Rectal smooth muscle tissue (tissue), 1 donor: Measurements from ENCODE around the gene RBM42.
"Not testable (repeated sequence)": the region's sequence is repeated elsewhere in the genome, so short reads cannot be mapped to it uniquely, and the experiment has no call there.

Experiments
- H3K27ac ChIP-seq: one replicate; pipeline ENCODE4 v1.7.0; 2013; ENCODE audit warnings: low read depth, low read length, inconsistent platforms
- H3K27me3 ChIP-seq: one replicate; pipeline ENCODE4 v1.7.0; 2013; ENCODE audit warnings: low read length; ENCODE audit not compliant: control insufficient read depth, insufficient read depth
- H3K36me3 ChIP-seq: one replicate; pipeline ENCODE4 v1.7.0; 2013; ENCODE audit warnings: low read length; ENCODE audit not compliant: control insufficient read depth, insufficient read depth
- H3K4me1 ChIP-seq: one replicate; pipeline ENCODE4 v1.7.0; 2013; ENCODE audit warnings: low read length; ENCODE audit not compliant: control insufficient read depth, insufficient read depth
- H3K4me3 ChIP-seq: one replicate; pipeline ENCODE4 v1.7.0; 2013; ENCODE audit warnings: low read length
- H3K9ac ChIP-seq: one replicate; pipeline ENCODE4 v1.7.0; 2013; ENCODE audit warnings: low read length

Gene RBM42, protein sequence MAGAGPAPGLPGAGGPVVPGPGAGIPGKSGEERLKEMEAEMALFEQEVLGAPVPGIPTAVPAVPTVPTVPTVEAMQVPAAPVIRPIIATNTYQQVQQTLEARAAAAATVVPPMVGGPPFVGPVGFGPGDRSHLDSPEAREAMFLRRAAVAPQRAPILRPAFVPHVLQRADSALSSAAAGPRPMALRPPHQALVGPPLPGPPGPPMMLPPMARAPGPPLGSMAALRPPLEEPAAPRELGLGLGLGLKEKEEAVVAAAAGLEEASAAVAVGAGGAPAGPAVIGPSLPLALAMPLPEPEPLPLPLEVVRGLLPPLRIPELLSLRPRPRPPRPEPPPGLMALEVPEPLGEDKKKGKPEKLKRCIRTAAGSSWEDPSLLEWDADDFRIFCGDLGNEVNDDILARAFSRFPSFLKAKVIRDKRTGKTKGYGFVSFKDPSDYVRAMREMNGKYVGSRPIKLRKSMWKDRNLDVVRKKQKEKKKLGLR

DNA sequence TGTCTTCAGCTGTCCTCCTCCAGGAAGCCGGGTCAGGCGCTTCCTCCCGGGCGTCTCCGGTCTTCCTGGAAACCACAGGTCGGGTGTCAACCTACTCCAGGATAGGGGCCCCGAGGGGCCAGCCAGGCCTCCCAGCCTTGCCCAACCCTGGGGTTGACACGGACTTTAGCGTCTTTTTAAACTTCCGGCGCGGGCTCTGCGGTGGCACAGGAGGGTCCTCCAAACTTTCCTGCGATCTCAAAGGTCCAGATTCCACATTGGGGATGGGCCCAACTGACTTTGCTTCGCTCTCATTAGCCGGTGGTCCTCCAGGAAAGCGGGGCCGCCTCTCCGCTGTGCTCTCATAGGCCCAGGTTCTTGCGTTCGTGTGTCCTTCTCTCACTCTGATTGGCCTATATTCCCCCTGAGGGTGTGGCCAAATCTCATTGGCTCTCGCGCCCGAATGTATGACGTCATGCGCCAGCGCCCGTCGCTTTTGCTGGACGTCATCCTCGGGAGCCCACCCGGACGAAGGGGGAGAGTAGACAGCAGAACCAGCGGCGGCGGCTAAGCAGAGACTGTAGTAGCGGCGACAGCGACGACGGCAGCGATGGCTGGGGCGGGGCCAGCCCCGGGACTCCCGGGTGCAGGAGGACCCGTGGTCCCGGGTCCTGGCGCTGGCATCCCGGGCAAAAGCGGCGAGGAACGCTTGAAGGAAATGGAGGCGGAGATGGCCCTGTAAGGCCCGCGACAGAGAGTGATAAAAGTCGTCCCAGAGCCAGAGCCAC lies at the start of gene RBM42:
TSS of gene RBM42 (plus strand) at position 472 of the 767 bp plus-strand sequence. CDS start at position 590, 118 bp downstream.
- no peaks in the 10 kb centered on the region for H3K27me3 ChIP-seq
- peak within 1 kb of the TSS; percentile 84 for H3K27ac ChIP-seq
- H3K9ac ChIP-seq = peak within 1 kb of the TSS; percentile 81
- H3K36me3 ChIP-seq = peaks cover 29% of the 10 kb centered on the region
- H3K4me3 ChIP-seq = peak within 1 kb of the TSS; percentile 84
- peaks cover 4% of the 10 kb centered on the region for H3K4me1 ChIP-seq

DNA sequence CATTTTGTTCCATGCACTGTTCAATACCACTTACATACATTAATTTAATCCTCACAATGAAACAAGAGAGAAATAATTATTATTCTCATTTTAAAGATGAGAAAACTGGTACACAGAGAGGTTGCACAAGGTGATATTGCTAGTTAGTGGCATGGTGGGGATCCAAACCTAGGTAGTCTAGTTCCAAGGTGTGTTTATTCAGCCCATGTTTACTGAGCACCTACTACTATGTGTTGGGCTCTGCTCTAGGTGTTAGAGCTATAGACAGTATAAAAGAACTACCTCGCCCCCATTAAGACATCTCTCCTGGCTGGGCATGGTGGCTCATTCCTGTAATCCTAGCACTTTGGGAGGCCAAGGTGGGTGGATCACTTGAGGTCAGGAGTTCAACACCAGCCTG lies 46.1 kb upstream of the RBM42 start:
- H3K4me1 ChIP-seq = no peaks in the 10 kb centered on the region
- no peaks in the 10 kb centered on the region for H3K27me3 ChIP-seq
- no peak overlapping the region for H3K27ac ChIP-seq
- no peaks in the 10 kb centered on the region for H3K36me3 ChIP-seq
- H3K9ac ChIP-seq = no peak overlapping the region
- no peak overlapping the region for H3K4me3 ChIP-seq

DNA sequence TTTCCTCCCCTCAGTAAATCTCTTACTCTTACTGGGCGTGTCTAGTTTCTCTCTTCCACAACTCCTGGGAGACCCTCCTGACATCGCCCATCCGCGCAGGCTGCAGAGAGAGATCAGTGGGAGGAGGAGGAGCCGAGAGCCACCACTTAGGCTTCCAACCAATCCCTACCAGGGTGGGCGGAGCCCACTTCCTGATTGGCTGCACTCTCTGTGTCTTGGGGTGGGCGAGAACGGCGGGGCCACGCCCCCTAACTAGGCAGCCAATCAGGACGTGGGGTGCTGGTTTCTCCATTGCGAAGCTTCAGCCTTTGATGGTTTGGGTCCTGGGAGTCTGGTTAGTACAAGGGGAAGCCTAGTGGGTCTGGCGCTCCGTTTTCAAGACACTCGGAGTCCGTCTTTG lies 43.0 kb upstream of the RBM42 start, which contains the start of gene PMIS2:
TSS of gene PMIS2 (plus strand) at position 326 of the 400 bp plus-strand sequence. CDS start 87 bp downstream, outside the sequence.
- Histone ChIP-seq H3K4me3 (no peak within 1 kb of the TSS), H3K4me1 (no peaks in the 10 kb centered on the region), H3K27me3 (no peaks in the 10 kb centered on the region), H3K36me3 (no peaks in the 10 kb centered on the region), H3K9ac (no peak within 1 kb of the TSS), H3K27ac (no peak within 1 kb of the TSS)

DNA sequence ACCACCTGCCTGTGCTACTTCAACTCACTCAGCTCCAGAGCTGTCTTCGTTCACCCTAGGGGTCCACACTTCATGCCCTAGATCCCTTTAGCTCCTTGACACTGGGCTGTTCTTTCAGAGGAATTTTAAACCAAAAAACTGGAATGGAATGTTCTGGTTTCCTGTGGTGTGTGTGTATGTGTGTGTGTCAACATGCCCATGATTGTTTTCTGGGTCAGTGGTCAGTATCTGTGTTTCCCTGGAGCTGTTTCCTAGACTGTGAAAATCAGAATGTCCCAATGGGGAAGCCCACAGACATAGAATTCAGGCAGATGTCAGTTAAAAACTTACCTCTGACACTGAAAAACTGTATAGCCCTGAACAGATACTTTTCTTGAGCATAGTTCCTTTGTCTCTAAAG lies 41.5 kb upstream of the RBM42 start:
- no peak overlapping the region for H3K4me3 ChIP-seq
- no peaks in the 10 kb centered on the region for H3K36me3 ChIP-seq
- no peak overlapping the region for H3K9ac ChIP-seq
- H3K27me3 ChIP-seq = no peaks in the 10 kb centered on the region
- H3K27ac ChIP-seq = no peak overlapping the region
- no peaks in the 10 kb centered on the region for H3K4me1 ChIP-seq

DNA sequence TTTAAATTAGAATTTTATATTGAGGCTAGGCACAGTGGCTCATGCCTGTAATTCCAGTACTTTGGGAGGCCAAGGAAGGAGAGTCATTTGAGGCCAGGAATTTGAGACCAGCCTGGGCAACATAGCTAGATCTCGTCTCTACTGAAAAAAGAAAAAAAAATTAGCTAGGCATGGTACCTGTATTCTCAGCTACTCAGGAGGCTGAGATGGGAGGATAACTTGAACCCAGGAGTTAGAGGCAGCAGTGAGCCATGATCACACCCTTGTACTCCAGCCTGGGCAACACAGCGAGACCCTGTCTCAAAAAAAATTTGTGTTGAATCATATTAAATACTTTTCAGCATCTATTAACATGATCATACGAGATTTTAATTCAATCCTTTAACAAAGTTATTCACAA lies 38.0 kb upstream of the RBM42 start:
- H3K27ac ChIP-seq = no peak overlapping the region
- H3K4me3 ChIP-seq = no peak overlapping the region
- no peak overlapping the region for H3K9ac ChIP-seq
- no peaks in the 10 kb centered on the region for H3K27me3 ChIP-seq
- H3K36me3 ChIP-seq = no peaks in the 10 kb centered on the region
- H3K4me1 ChIP-seq = no peaks in the 10 kb centered on the region

DNA sequence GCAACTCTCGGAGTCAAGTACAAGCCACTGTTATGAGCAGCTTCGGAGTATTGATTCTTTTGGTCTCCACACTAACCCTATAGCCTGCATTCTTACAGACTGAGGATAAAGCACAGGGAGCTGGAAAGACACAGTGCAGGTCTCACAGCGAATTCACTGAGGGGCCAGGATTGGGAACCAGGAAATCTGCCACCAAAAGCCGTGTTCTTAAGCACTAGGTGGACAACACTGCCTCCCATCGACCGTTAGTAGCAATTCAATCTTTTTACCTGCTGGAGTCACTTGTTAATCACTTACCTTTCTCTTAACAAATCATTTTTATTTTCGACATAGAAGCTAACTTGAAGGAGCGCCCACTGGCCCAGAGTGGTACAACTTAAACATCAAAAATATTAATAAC lies 36.6 kb upstream of the RBM42 start:
- no peaks in the 10 kb centered on the region for H3K36me3 ChIP-seq
- H3K27ac ChIP-seq = no peak overlapping the region
- no peak overlapping the region for H3K9ac ChIP-seq
- H3K4me1 ChIP-seq = no peaks in the 10 kb centered on the region
- no peak overlapping the region for H3K4me3 ChIP-seq
- no peaks in the 10 kb centered on the region for H3K27me3 ChIP-seq

DNA sequence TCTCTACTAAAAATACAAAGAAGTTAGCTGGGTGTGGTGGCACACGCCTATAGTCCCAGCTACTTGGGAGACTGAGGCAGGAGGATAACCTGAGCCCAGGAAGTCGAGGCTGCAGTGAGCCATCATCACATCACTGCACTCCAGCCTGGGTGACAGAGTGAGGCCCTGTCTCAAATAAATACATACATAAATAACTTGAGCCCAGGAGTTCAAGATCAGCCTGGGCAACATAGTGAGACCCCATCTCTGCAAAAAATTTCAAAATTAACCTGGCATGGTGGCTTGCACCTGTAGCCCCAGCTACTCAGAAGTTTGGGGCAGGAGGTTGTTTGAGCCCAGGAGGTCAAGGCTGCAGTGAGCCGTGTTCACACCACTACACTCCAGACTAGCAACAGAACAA lies 33.8 kb upstream of the RBM42 start:
- H3K4me3 ChIP-seq, H3K36me3 ChIP-seq, H3K27ac ChIP-seq, H3K27me3 ChIP-seq, H3K9ac ChIP-seq, H3K4me1 ChIP-seq: not testable (repeated sequence)

DNA sequence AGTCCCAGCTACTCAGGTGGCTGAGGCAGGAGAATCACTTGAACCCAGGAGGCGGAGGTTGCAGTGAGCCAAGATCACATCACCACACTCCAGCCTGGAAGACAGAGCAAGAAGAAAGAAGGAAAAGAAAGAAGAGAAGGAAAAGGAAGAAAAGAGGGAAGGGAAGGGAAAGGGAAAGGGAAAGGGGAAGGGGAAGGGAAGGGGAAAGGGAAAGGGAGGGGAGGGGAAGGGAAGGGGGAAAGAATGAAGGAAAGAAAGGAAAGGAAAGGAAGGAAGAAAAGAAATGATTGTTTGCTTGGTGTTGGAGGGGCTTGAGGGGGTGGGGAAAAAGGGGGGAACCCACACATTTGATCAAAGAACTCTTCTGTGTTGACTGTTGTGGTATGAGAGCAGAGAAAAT lies 32.9 kb upstream of the RBM42 start:
- no peaks in the 10 kb centered on the region for H3K4me1 ChIP-seq
- H3K4me3 ChIP-seq = no peak overlapping the region
- H3K36me3 ChIP-seq = no peaks in the 10 kb centered on the region
- H3K27ac ChIP-seq = no peak overlapping the region
- no peaks in the 10 kb centered on the region for H3K27me3 ChIP-seq
- no peak overlapping the region for H3K9ac ChIP-seq

DNA sequence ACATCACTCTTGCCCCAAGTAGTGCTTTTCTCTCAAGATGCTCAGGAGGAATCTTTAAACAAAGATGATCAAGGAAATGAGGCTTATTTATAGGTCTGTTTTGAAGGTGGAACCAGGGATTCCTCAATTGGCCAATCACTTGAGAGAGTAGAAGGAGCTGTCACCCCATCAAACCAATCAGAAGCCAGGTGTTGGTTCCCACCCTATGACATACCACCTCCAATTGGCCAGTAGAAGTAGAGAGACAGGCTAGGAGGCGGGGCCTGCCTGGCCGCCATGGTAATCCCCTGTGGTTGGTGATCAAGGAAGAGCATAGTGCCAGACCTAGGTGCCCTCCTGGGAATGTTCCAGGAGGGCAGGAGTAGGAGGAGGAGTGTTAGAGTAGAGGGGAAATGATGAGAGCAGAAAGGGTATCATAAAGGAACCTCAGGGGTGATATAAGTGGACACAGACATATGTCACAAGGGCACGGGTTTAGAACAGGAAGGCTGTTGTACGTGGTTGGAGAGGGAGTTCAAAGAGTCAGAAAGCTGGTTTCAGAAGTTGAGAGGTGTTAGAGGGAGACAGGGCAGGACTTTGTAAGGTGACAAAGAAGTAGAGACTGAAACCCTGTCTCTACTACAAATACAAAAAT lies 32.4 kb upstream of the RBM42 start:
- no peaks in the 10 kb centered on the region for H3K4me1 ChIP-seq
- H3K27me3 ChIP-seq = no peaks in the 10 kb centered on the region
- no peak overlapping the region for H3K4me3 ChIP-seq
- no peak overlapping the region for H3K9ac ChIP-seq
- H3K36me3 ChIP-seq = no peaks in the 10 kb centered on the region
- no peak overlapping the region for H3K27ac ChIP-seq

DNA sequence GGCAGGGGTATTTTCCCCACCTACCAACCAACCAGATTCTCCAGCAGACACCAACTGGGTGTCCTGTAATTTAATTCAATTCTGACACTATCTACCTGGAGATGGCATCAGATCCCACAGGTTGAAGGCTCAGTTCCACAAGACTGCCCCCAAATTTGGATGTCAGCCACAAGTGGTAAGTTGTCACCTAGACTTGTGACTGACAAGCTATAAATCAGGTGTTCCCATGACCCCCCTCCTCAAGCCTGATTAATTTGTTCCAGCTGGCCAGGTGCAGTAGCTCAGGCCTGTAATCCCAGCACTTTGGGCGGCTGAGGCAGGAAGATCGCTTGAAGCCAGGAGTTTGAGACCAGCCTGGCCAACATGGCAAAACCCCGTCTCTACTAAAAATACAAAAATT lies 26.9 kb upstream of the RBM42 start:
- Histone ChIP-seq H3K36me3 (no peaks in the 10 kb centered on the region), H3K27me3 (no peaks in the 10 kb centered on the region), H3K4me3 (no peak overlapping the region), H3K4me1 (no peaks in the 10 kb centered on the region), H3K27ac (no peak overlapping the region), H3K9ac (no peak overlapping the region)

DNA sequence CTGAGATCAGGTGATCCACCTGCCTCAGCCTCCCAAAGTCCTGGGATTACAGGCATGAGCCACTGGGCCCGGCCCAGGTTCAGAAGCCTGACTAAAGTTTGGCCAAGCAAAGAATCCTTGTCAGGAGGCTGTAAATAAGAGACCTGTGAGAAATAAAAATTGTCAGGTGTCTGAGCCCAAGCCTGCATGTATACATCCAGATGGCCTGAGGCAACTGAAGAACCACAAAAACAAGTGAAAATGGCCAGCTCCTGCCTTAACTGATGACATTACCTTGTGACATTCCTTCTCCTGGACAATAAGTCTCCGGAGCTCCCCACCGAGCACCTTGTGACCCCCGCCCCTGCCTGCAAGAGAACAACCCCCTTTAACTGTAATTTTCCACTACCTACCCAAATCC lies 24.4 kb upstream of the RBM42 start:
- H3K36me3 ChIP-seq, H3K27me3 ChIP-seq, H3K4me1 ChIP-seq, H3K9ac ChIP-seq, H3K27ac ChIP-seq, H3K4me3 ChIP-seq: not testable (repeated sequence)

DNA sequence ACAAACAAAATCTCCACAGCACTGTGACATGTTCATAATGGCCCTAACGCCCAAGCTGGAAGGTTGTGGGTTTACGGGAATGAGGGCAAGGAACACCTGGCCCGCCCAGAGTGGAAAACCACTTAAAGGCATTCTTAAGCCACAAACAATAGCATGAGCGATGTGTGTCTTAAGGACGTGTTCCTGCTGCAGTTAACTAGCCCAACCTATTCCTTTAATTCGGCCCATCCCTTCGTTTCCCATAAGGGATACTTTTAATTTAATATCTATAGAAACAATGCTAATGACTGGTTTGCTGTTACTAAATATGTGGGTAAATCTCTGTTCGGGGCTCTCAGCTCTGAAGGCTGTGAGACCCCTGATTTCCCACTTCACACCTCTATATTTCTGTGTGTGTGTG lies 21.7 kb upstream of the RBM42 start:
- not testable (repeated sequence) for H3K27ac ChIP-seq, H3K9ac ChIP-seq, H3K27me3 ChIP-seq, H3K4me1 ChIP-seq, H3K36me3 ChIP-seq, H3K4me3 ChIP-seq
